Activated CD4-positive, alpha-beta T cell treated with anti-CD3 and anti-CD28 coated beads for 4 hours (primary cell): ENCODE measurements around the gene ANAPC2.

Experiments used
- DNase-seq, 2 donors: peaks; one replicate each; pipeline ENCODE4 v3.0.0-alpha.2; 2020

Gene ANAPC2

GRCh38 chr9:137226338-137227053, 38.1 kb upstream of the ANAPC2 start:
- DNase-seq, result no peak

GRCh38 chr9:137225699-137226331, 37.5 kb upstream of the ANAPC2 start:
- DNase-seq, result no peak

GRCh38 chr9:137224830-137225694, 36.7 kb upstream of the ANAPC2 start, which contains the start of gene CYSRT1:
Gene CYSRT1, plus strand, starts transcription at chr9:137225174. Its CDS starts 448 bp downstream, at chr9:137225622.
- DNase-seq, result no peak

- peak; percentile 97 to 99 for DNase-seq
Measured at GRCh38 chr9:137223078-137223970, 35.0 kb upstream of the ANAPC2 start.

GRCh38 chr9:137222190-137223077, 34.1 kb upstream of the ANAPC2 start, which contains the start of gene RNF208:
Gene RNF208, minus strand, starts transcription at chr9:137222240. Its CDS starts 1,028 bp downstream, at chr9:137221212.
- no peak for DNase-seq

- DNase-seq, result no peak
Measured at GRCh38 chr9:137221506-137222111, 33.2 kb upstream of the ANAPC2 start.

- no peak for DNase-seq
Measured at GRCh38 chr9:137221095-137221505, 32.7 kb upstream of the ANAPC2 start.

GRCh38 chr9:137220317-137221094, 32.1 kb upstream of the ANAPC2 start:
- DNase-seq, result no peak

GRCh38 chr9:137219757-137220316, 31.5 kb upstream of the ANAPC2 start:
- no peak for DNase-seq

- no peak for DNase-seq
Measured at GRCh38 chr9:137218754-137219271, 30.5 kb upstream of the ANAPC2 start.

- DNase-seq, result no peak
Measured at GRCh38 chr9:137218212-137218753, 29.9 kb upstream of the ANAPC2 start.

GRCh38 chr9:137217276-137218211, 29.2 kb upstream of the ANAPC2 start:
- DNase-seq, result no peak

GRCh38 chr9:137216188-137216965, 28.0 kb upstream of the ANAPC2 start:
- no peak for DNase-seq

GRCh38 chr9:137215196-137215986, 27.0 kb upstream of the ANAPC2 start:
- no peak for DNase-seq

- DNase-seq, result no peak
Measured at GRCh38 chr9:137214620-137215019, 26.3 kb upstream of the ANAPC2 start.
